ENCODE measurements around the gene LYL1.
"Not testable (repeated sequence)": the region's sequence is repeated elsewhere in the genome, so short reads cannot be mapped to it uniquely, and the experiment has no call there.

DNA sequence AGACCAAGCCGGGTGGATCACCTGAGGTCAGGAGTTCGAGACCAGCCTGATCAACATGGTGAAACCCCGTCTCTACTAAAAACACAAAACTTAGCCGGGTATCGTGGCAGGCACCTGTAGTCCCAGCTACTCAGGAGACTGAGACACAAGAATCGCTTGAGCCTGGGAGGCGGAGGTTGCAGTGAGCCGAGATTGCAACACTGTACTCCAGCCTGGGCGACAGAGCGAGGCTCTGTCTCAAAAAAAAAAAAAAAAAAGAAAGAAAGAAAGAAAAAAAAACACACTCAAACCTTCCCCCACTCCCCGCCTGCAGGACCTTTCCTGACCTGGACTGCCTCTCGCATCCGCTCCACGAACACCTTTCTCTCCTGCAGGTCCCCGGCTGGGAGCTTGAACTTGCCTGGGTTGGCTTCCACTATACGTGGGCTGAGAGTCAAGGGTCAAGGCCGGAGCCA, 46.5 kb upstream of the LYL1 start:
- TF ChIP-seq, protein P1, sequence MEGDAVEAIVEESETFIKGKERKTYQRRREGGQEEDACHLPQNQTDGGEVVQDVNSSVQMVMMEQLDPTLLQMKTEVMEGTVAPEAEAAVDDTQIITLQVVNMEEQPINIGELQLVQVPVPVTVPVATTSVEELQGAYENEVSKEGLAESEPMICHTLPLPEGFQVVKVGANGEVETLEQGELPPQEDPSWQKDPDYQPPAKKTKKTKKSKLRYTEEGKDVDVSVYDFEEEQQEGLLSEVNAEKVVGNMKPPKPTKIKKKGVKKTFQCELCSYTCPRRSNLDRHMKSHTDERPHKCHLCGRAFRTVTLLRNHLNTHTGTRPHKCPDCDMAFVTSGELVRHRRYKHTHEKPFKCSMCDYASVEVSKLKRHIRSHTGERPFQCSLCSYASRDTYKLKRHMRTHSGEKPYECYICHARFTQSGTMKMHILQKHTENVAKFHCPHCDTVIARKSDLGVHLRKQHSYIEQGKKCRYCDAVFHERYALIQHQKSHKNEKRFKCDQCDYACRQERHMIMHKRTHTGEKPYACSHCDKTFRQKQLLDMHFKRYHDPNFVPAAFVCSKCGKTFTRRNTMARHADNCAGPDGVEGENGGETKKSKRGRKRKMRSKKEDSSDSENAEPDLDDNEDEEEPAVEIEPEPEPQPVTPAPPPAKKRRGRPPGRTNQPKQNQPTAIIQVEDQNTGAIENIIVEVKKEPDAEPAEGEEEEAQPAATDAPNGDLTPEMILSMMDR (IDR thresholded peaks at IDR 0.05), result not testable (repeated sequence)
- TF ChIP-seq EZH2phosphoT487 (IDR thresholded peaks at IDR 0.05), result not testable (repeated sequence)
